GM19043 (cell line): ENCODE results near the gene CHTOP.
"Not testable (repeated sequence)": the region's sequence is repeated elsewhere in the genome, so short reads cannot be mapped to it uniquely, and the experiment has no call there.

Source experiments
- ATAC-seq: cut with Tn5 transposase; IDR thresholded peaks from one replicate; pipeline ENCODE4 v1.9.1; 2021; ENCODE audit warnings: low read depth; ENCODE audit not compliant: unreplicated experiment

CHTOP gene

GRCh38 chr1:153658400-153659174 lies 24.7 kb downstream of the CHTOP start, which contains the start of gene SNAPIN:
Gene SNAPIN, plus strand, starts transcription at chr1:153658703. Its CDS starts 41 bp downstream, at chr1:153658744.
- ATAC-seq = peak; percentile 91

GRCh38 chr1:153659175-153659534 lies 25.3 kb downstream of the CHTOP start:
- no peak for ATAC-seq

- no peak for ATAC-seq
Measured at GRCh38 chr1:153659656-153660055, 25.8 kb downstream of the CHTOP start.

GRCh38 chr1:153661111-153661708 lies 27.3 kb downstream of the CHTOP start:
- ATAC-seq = no peak

GRCh38 chr1:153662269-153662668 lies 28.4 kb downstream of the CHTOP start:
- no peak for ATAC-seq

GRCh38 chr1:153663211-153663610 lies 29.3 kb downstream of the CHTOP start:
- ATAC-seq = no peak

GRCh38 chr1:153667439-153667838 lies 33.6 kb downstream of the CHTOP start:
- no peak for ATAC-seq

GRCh38 chr1:153668672-153669071 lies 34.8 kb downstream of the CHTOP start:
- ATAC-seq = not testable (repeated sequence)

GRCh38 chr1:153669606-153670005 lies 35.7 kb downstream of the CHTOP start:
- no peak for ATAC-seq

GRCh38 chr1:153670257-153670858 lies 36.5 kb downstream of the CHTOP start:
- ATAC-seq = no peak

GRCh38 chr1:153670859-153671627 lies 37.2 kb downstream of the CHTOP start, which contains the start of gene ILF2:
Gene ILF2, minus strand, starts transcription at chr1:153670993. Its CDS starts 71 bp downstream, at chr1:153670922.
- peak; percentile 95 for ATAC-seq

- peak; percentile 17 for ATAC-seq
Measured at GRCh38 chr1:153671628-153672353, 37.9 kb downstream of the CHTOP start.

GRCh38 chr1:153673511-153673910 lies 39.6 kb downstream of the CHTOP start:
- ATAC-seq = no peak

- no peak for ATAC-seq
Measured at GRCh38 chr1:153677718-153678518, 44.1 kb downstream of the CHTOP start.

- no peak for ATAC-seq
Measured at GRCh38 chr1:153678519-153679336, 44.9 kb downstream of the CHTOP start, which contains the start of gene NPR1. Gene NPR1, plus strand, starts transcription at chr1:153678688. Its CDS starts 421 bp downstream, at chr1:153679109.

GRCh38 chr1:153679337-153680119 lies 45.7 kb downstream of the CHTOP start:
- no peak for ATAC-seq

GRCh38 chr1:153680120-153680403 lies 46.2 kb downstream of the CHTOP start:
- ATAC-seq = no peak

- no peak for ATAC-seq
Measured at GRCh38 chr1:153682730-153683129, 48.9 kb downstream of the CHTOP start.
